ENCODE measurements around the gene THSD8. TPM values are rescaled to one million over a fixed set of nuclear protein-coding genes. Genes with fewer than 3 reads are reported as not detected.

The THSD8 gene
- total RNA-seq, 4 donors from 2014 or later, result 4.8 TPM; not detected in 3

GRCh38 chr19:12779162-12779993, 22.5 kb upstream of the THSD8 start:
- WGBS, 2 donors, result 45 to 57% methylated on average over 15 of the region's 15 CpGs
- peaks cover 0 to 69% (median 56%) of the 10 kb centered on the region in 4 donors for H3K4me1 ChIP-seq

GRCh38 chr19:12782174-12782423, 19.8 kb upstream of the THSD8 start:
- no peaks in the 10 kb centered on the region for H3K27me3 ChIP-seq
- peak overlapping the region; percentile 81 to 100 (median 99) for H3K27ac ChIP-seq
- TF ChIP-seq EP300 (IDR thresholded peaks at IDR 0.05), result no peak
- peak in 1 of 2 donors; percentile 61 for TF ChIP-seq POLR2A (IDR thresholded peaks at IDR 0.05)
- TF ChIP-seq CTCF (IDR thresholded peaks at IDR 0.05), result no peak
- peaks cover 0 to 88% (median 77%) of the 10 kb centered on the region in 4 donors for H3K4me1 ChIP-seq
- peak in 1 of 2 donors; percentile 72 for DNase-seq (ENCODE audit: low spot score in 2 of 2)
- H3K9me3 ChIP-seq, result no peaks in the 10 kb centered on the region
- peak overlapping the region; percentile 27 to 53 (median 46) for H3K4me3 ChIP-seq
- no peaks in the 10 kb centered on the region for H3K36me3 ChIP-seq
- WGBS, 2 donors, result 4% methylated on average over 12 of the region's 12 CpGs

More at GRCh38 chr19:12779162-12779993, 22.5 kb upstream of the THSD8 start:
- H3K27ac ChIP-seq, result peak overlapping the region; percentile 93 to 98 (median 94)
- H3K36me3 ChIP-seq, result no peaks in the 10 kb centered on the region
- H3K9me3 ChIP-seq, result no peaks in the 10 kb centered on the region
- no peaks in the 10 kb centered on the region for H3K27me3 ChIP-seq
- DNase-seq (ENCODE audit: low spot score in 2 of 2), result no peak
- H3K4me3 ChIP-seq, result peak overlapping the region in 2 of 4 donors; percentile 59 to 81
- no peak for TF ChIP-seq POLR2A (IDR thresholded peaks at IDR 0.05)
- no peak for TF ChIP-seq CTCF (IDR thresholded peaks at IDR 0.05)
- no peak for TF ChIP-seq EP300 (IDR thresholded peaks at IDR 0.05)

- Histone ChIP-seq H3K4me1 (peaks cover 0 to 88% (median 77%) of the 10 kb centered on the region in 4 donors), H3K27ac (peak overlapping the region; percentile 81 to 100 (median 99)), H3K9me3 (no peaks in the 10 kb centered on the region), H3K27me3 (no peaks in the 10 kb centered on the region), H3K4me3 (peak overlapping the region; percentile 27 to 53 (median 46)), H3K36me3 (no peaks in the 10 kb centered on the region)
- peak; percentile 79 to 81 for DNase-seq (ENCODE audit: low spot score in 2 of 2)
- TF ChIP-seq POLR2A (IDR thresholded peaks at IDR 0.05), result peak; percentile 18 to 52
- TF ChIP-seq EP300 (IDR thresholded peaks at IDR 0.05), result peak; percentile 93 to 95
- TF ChIP-seq CTCF (IDR thresholded peaks at IDR 0.05), result peak in 2 of 5 experiments; percentile 23 to 52
- 1% methylated on average over 44 to 45 of the region's 88 CpGs for WGBS, 2 donors
These were observed 19.2 kb upstream of the THSD8 start for GRCh38 chr19:12782424-12783290.

- Histone ChIP-seq H3K27me3 (no peaks in the 10 kb centered on the region), H3K4me3 (peak overlapping the region; percentile 27 to 53 (median 46)), H3K36me3 (no peaks in the 10 kb centered on the region), H3K27ac (peak overlapping the region; percentile 81 to 100 (median 99)), H3K9me3 (no peaks in the 10 kb centered on the region), H3K4me1 (peaks cover 0 to 89% (median 80%) of the 10 kb centered on the region in 4 donors)
- WGBS, 2 donors, result 7 to 8% methylated on average over 6 to 14 of the region's 16 CpGs
- DNase-seq (ENCODE audit: low spot score in 2 of 2), result no peak
- TF ChIP-seq EP300 (IDR thresholded peaks at IDR 0.05) (no peak), POLR2A (IDR thresholded peaks at IDR 0.05) (no peak), CTCF (IDR thresholded peaks at IDR 0.05) (no peak)
These were observed 18.5 kb upstream of the THSD8 start for GRCh38 chr19:12783291-12783848.

Measured in tibial nerve (tissue), 4 donors.